K562 (cell line): ENCODE results near the gene ASF1B. TPM values are rescaled to one million over a fixed set of nuclear protein-coding genes. Genes with fewer than 3 reads are reported as not detected.

Experiments used
- CBFA2T2 ChIP-seq: fragments of 450-650 bp; conservative IDR thresholded peaks from 2 replicates; pipeline ENCODE4 v1.6.1; 2017; ENCODE audit warnings: mild to moderate bottlenecking
- CTBP1 ChIP-seq: fragments of 450-650 bp; IDR thresholded peaks from 2 replicates; pipeline ENCODE4 v1.6.1; 2016; ENCODE audit warnings: borderline replicate concordance
- MAX ChIP-seq: sonication (generic); formaldehyde crosslinking; IDR thresholded peaks from 2 replicates; pipeline ENCODE4 v1.9.0; 2022; ENCODE audit warnings: mild to moderate bottlenecking, missing genetic modification reagents
- NKRF ChIP-seq: fragments of 450-650 bp; IDR thresholded peaks from 2 replicates; pipeline ENCODE4 v1.6.1; 2016; ENCODE audit warnings: borderline replicate concordance
- NRF1 ChIP-seq, 2 experiments: fragments of 450-650 bp; IDR thresholded peaks in 1 of 2; conservative IDR thresholded peaks in 1 of 2; 2 replicates each; pipeline ENCODE4 v1.6.1; 2014; ENCODE audit warnings: mild to moderate bottlenecking in 2 of 2
- PHF8 ChIP-seq: fragments of 200-600 bp; sonication (generic); IDR thresholded peaks from 2 replicates; pipeline ENCODE4 v1.6.1; 2012; ENCODE audit warnings: mixed run types, mild to moderate bottlenecking, inconsistent platforms, low read length, moderate library complexity, borderline replicate concordance
- PRDM10 ChIP-seq: fragments of 450-650 bp; IDR thresholded peaks from 2 replicates; pipeline ENCODE4 v1.6.1; 2018; ENCODE audit not compliant: partially characterized antibody
- RBM39 ChIP-seq: fragments of 200-400 bp; formaldehyde crosslinking; optimal IDR thresholded peaks from 2 replicates; pipeline ENCODE3; 2018; ENCODE audit warnings: low read depth, low read length
- STAG1 ChIP-seq: sonication (generic); formaldehyde crosslinking; IDR thresholded peaks from 2 replicates; pipeline ENCODE4 v1.5.0; 2020; ENCODE audit warnings: missing genetic modification reagents, borderline replicate concordance
- TARDBP ChIP-seq: fragments of 450-650 bp; IDR thresholded peaks from 2 replicates; pipeline ENCODE4 v1.6.1; 2016
- TCF7L2 ChIP-seq: fragments of 150-350 bp; IDR thresholded peaks from 2 replicates; pipeline ENCODE4 v1.6.1; 2016; ENCODE audit warnings: low read depth, mild to moderate bottlenecking, low read length, moderate library complexity
- TFAP4 ChIP-seq: sonication (generic); formaldehyde crosslinking; IDR thresholded peaks from 2 replicates; pipeline ENCODE4 v1.8.0; 2022; ENCODE audit warnings: missing genetic modification reagents, mild to moderate bottlenecking, moderate library complexity, borderline replicate concordance
- THRB ChIP-seq: fragments of 450-650 bp; formaldehyde crosslinking; conservative IDR thresholded peaks from 2 replicates; pipeline ENCODE4 v1.4.0; 2022; ENCODE audit warnings: mild to moderate bottlenecking, missing genetic modification characterization
- ZFP30 ChIP-seq: fragments of 250-450 bp; sonication (Bioruptor Pico); IDR thresholded peaks from 2 replicates; pipeline ENCODE4 v1.8.0; 2022; ENCODE audit warnings: moderate library complexity, mild to moderate bottlenecking, inconsistent platforms, borderline replicate concordance
- ZNF408 ChIP-seq: fragments of 250-450 bp; sonication (Bioruptor Pico); IDR thresholded peaks from 2 replicates; pipeline ENCODE4 v1.4.0; 2020; ENCODE audit warnings: low read depth, mild to moderate bottlenecking, moderate library complexity
- ZNF778 ChIP-seq: fragments of 450-650 bp; formaldehyde crosslinking; IDR thresholded peaks from 2 replicates; pipeline ENCODE4 v1.4.0; 2020; ENCODE audit warnings: mild to moderate bottlenecking, moderate library complexity
- polyA plus RNA-seq, 8 experiments: library from polyadenylated mRNA; depleted of rRNA in 4 of 8; stranded (reverse) in 5 of 8; unstranded in 3 of 8; fragments of >200 nt; fragmentation: Nextera tagmentation in 2 of 8; fragmentation: Illumina TruSeq in 1 of 8; extraction: Ambion mirVana in 2 of 8; extraction: Trizol in 1 of 8; gene quantifications; 2 replicates each; pipeline versions ENCODE4 v1.2.1 to v1.2.3, GENCODE V29; 2011 to 2014; ENCODE audit warnings: inconsistent platforms in 1 of 8, missing spikeins in 1 of 8
- total RNA-seq, 7 experiments: library from RNA; depleted of rRNA in 6 of 7; stranded (reverse); fragments of >200 nt in 6 of 7; fragmentation: Illumina TruSeq in 2 of 7; extraction: Trizol in 2 of 7; gene quantifications; 2 replicates each; pipeline versions ENCODE4 v1.2.1 to v1.2.3, GENCODE V29; 2011 to 2021; ENCODE audit warnings: low replicate concordance in 1 of 7

The ASF1B gene
- total and polyA plus RNA-seq, 9 of the 15 experiments (the other 6 are each of a cell fraction or from before 2014, with no cell fraction given) = 6.0 to 69.4 (median 53.3) TPM

GRCh38 chr19:14085309-14085995, 50.9 kb downstream of the ASF1B start, which contains the start of gene C19orf67 (continued):
- TF ChIP-seq TFAP4 (CRISPR knock-in tag) (peak; percentile 13; the same call in 1 of the 2 replicates), NKRF (no peak), PHF8 (peak; percentile 29; the same call in 1 of the 2 replicates), MAX (peak; percentile 64), ZNF408 (CRISPR knock-in tag) (no peak), NRF1 (conservative IDR thresholded peaks at IDR 0.05 in 1 of 2, IDR thresholded peaks at IDR 0.05 in 1 of 2) (peak; percentile 73 to 78), CTBP1 (peak; percentile 44; the same call in 1 of the 2 replicates), ZFP30 (CRISPR knock-in tag) (no peak), CBFA2T2 (no peak), TARDBP (no peak), STAG1 (CRISPR knock-in tag) (peak; percentile 9; the same call in 1 of the 2 replicates), PRDM10 (peak; percentile 68), THRB (CRISPR knock-in tag) (no peak), ZNF778 (CRISPR knock-in tag) (no peak), TCF7L2 (no peak), RBM39 (no peak)
